ENCODE measurements around the gene TMEM9.
A peak's percentile ranks its signal among the peaks of the same experiment; 100 is the strongest.

Gene TMEM9

GRCh38 chr1:201157949-201158348, 3.7 kb upstream of the TMEM9 start:
- H3K36me3 ChIP-seq (ENCODE audit: insufficient read depth, low read length): no peaks in the 10 kb centered on the region
- DNase-seq (ENCODE audit: low read depth, low spot score): no peak
- H3K9ac ChIP-seq (ENCODE audit: insufficient read length): no peak overlapping the region
- no peak overlapping the region for H3K4me3 ChIP-seq
- TF ChIP-seq FOXP2 (optimal IDR thresholded peaks at IDR 0.05; ENCODE audit: control extremely low read depth, extremely low read length, insufficient read depth) (no peak), POLR2AphosphoS5 (IDR thresholded peaks at IDR 0.05; ENCODE audit: borderline replicate concordance, low read depth, low read length) (no peak), EZH2 (IDR thresholded peaks at IDR 0.05) (no peak)
- no peaks in the 10 kb centered on the region for H3K9me3 ChIP-seq (ENCODE audit: low read depth, low read length)
- no peak overlapping the region for H3K27ac ChIP-seq

GRCh38 chr1:201156819-201157218, 2.5 kb upstream of the TMEM9 start:
- Histone ChIP-seq H3K9me3 (ENCODE audit: low read depth, low read length) (no peaks in the 10 kb centered on the region), H3K36me3 (ENCODE audit: insufficient read depth, low read length) (peaks cover 9% of the 10 kb centered on the region), H3K4me3 (no peak overlapping the region), H3K9ac (ENCODE audit: insufficient read length) (no peak overlapping the region), H3K27ac (no peak overlapping the region)
- no peak for TF ChIP-seq EZH2 (IDR thresholded peaks at IDR 0.05)
- no peak for TF ChIP-seq FOXP2 (optimal IDR thresholded peaks at IDR 0.05; ENCODE audit: control extremely low read depth, extremely low read length, insufficient read depth)
- no peak for TF ChIP-seq POLR2AphosphoS5 (IDR thresholded peaks at IDR 0.05; ENCODE audit: borderline replicate concordance, low read depth, low read length)
- DNase-seq (ENCODE audit: low read depth, low spot score): no peak

DNA sequence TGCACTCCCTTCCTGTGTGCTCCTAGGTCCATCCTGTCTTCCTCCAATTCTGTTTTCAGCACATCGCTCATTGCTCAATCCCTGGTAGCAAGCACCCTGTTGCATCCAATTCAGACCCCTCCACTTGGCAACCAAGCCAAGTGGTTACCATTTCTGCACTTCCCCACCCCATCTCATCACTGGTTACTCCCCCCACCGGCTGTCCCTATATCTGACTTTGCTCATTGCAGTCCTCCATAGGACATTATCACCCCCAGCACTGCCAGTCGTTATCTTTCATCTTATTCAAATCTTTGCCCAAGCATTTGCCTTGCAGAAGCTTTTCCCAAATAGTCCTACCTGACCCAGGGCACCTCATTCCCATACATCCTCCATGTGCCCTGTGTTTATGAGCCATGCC, 2.1 kb upstream of the TMEM9 start:
- no peak for TF ChIP-seq FOXP2 (optimal IDR thresholded peaks at IDR 0.05; ENCODE audit: control extremely low read depth, extremely low read length, insufficient read depth)
- no peak for TF ChIP-seq EZH2 (IDR thresholded peaks at IDR 0.05)
- no peak for TF ChIP-seq POLR2AphosphoS5 (IDR thresholded peaks at IDR 0.05; ENCODE audit: borderline replicate concordance, low read depth, low read length)
- Histone ChIP-seq H3K27ac (no peak overlapping the region), H3K4me3 (no peak overlapping the region), H3K9ac (ENCODE audit: insufficient read length) (no peak overlapping the region), H3K9me3 (ENCODE audit: low read depth, low read length) (no peaks in the 10 kb centered on the region), H3K36me3 (ENCODE audit: insufficient read depth, low read length) (peaks cover 14% of the 10 kb centered on the region)
- no peak for DNase-seq (ENCODE audit: low read depth, low spot score)

- no peak overlapping the region for H3K9ac ChIP-seq (ENCODE audit: insufficient read length)
- no peak overlapping the region for H3K4me3 ChIP-seq
- no peaks in the 10 kb centered on the region for H3K9me3 ChIP-seq (ENCODE audit: low read depth, low read length)
- no peak for DNase-seq (ENCODE audit: low read depth, low spot score)
- H3K27ac ChIP-seq: no peak overlapping the region
- TF ChIP-seq FOXP2 (optimal IDR thresholded peaks at IDR 0.05; ENCODE audit: control extremely low read depth, extremely low read length, insufficient read depth) (no peak), POLR2AphosphoS5 (IDR thresholded peaks at IDR 0.05; ENCODE audit: borderline replicate concordance, low read depth, low read length) (no peak), EZH2 (IDR thresholded peaks at IDR 0.05) (no peak)
- peaks cover 24% of the 10 kb centered on the region for H3K36me3 ChIP-seq (ENCODE audit: insufficient read depth, low read length)
Measured at GRCh38 chr1:201155354-201155753, 1.1 kb upstream of the TMEM9 start.

DNA sequence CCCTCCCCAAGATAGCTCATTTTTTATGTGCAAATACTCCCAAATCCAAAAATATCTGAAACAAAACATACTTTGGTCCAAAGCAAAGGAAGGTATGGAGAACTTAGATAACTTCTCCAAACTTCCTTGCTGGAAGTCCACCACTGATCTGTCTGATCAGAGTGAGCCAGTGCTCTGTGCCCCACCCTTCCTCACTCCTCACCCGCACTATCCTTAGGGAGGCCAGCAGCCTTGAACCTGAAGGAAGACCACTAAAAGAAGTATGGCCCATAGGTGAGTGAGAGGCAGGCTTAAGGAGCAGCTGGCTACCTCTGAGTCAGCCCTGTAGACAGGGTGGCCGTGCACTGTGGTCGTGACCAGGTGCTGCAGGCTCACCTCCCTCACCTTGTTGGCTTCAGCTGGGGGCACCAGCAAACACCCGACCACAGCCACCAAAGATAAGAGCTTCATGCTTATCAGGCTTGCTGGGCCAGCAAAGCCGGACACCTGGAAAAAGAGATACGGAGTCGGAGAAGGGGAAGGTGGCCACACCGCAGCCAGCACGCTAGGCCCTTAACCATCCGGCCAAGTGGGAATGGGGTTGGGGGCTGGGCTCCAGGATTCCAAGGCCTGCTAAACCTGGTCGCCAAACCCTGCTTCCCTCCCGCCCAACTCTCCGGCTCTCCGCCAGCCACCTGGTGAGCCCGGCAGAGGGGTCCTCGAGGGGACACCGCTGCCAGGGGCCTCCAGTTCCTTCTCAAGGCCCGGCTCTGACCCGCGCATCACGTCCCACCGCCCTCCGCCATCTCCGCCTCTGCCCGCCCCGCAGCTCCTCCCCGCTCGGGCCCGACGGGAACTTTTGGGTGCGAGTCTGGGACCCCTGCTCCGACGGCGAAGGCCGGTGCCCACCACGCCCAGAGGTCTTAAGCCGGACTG, 543 bp downstream of the TMEM9 start:
- no peak for DNase-seq (ENCODE audit: low read depth, low spot score)
- TF ChIP-seq FOXP2 (optimal IDR thresholded peaks at IDR 0.05; ENCODE audit: control extremely low read depth, extremely low read length, insufficient read depth) (no peak), EZH2 (IDR thresholded peaks at IDR 0.05) (no peak), POLR2AphosphoS5 (IDR thresholded peaks at IDR 0.05; ENCODE audit: borderline replicate concordance, low read depth, low read length) (no peak)
- H3K27ac ChIP-seq: no peak overlapping the region

GRCh38 chr1:201149400-201149799, 4.9 kb downstream of the TMEM9 start:
- TF ChIP-seq POLR2AphosphoS5 (IDR thresholded peaks at IDR 0.05; ENCODE audit: borderline replicate concordance, low read depth, low read length) (no peak), EZH2 (IDR thresholded peaks at IDR 0.05) (no peak), FOXP2 (optimal IDR thresholded peaks at IDR 0.05; ENCODE audit: control extremely low read depth, extremely low read length, insufficient read depth) (no peak)
- Histone ChIP-seq H3K4me3 (no peak overlapping the region), H3K27ac (no peak overlapping the region), H3K36me3 (ENCODE audit: insufficient read depth, low read length) (peaks cover 72% of the 10 kb centered on the region), H3K9ac (ENCODE audit: insufficient read length) (no peak overlapping the region), H3K9me3 (ENCODE audit: low read depth, low read length) (no peaks in the 10 kb centered on the region)
- DNase-seq (ENCODE audit: low read depth, low spot score): no peak

More for the DNA sequence above, 543 bp downstream of the TMEM9 start:
- Histone ChIP-seq H3K36me3 (ENCODE audit: insufficient read depth, low read length) (peaks cover 38% of the 10 kb centered on the region), H3K9me3 (ENCODE audit: low read depth, low read length) (no peaks in the 10 kb centered on the region), H3K4me3 (peak overlapping the region; percentile 95), H3K9ac (ENCODE audit: insufficient read length) (peak overlapping the region; percentile 78)

- no peak overlapping the region for H3K27ac ChIP-seq
- H3K9me3 ChIP-seq (ENCODE audit: low read depth, low read length): no peaks in the 10 kb centered on the region
- DNase-seq (ENCODE audit: low read depth, low spot score): no peak
- peaks cover 88% of the 10 kb centered on the region for H3K36me3 ChIP-seq (ENCODE audit: insufficient read depth, low read length)
- no peak overlapping the region for H3K4me3 ChIP-seq
- H3K9ac ChIP-seq (ENCODE audit: insufficient read length): no peak overlapping the region
- TF ChIP-seq POLR2AphosphoS5 (IDR thresholded peaks at IDR 0.05; ENCODE audit: borderline replicate concordance, low read depth, low read length): no peak
- TF ChIP-seq FOXP2 (optimal IDR thresholded peaks at IDR 0.05; ENCODE audit: control extremely low read depth, extremely low read length, insufficient read depth): no peak
- TF ChIP-seq EZH2 (IDR thresholded peaks at IDR 0.05): no peak
Measured at GRCh38 chr1:201147396-201148015, 6.8 kb downstream of the TMEM9 start.

DNA sequence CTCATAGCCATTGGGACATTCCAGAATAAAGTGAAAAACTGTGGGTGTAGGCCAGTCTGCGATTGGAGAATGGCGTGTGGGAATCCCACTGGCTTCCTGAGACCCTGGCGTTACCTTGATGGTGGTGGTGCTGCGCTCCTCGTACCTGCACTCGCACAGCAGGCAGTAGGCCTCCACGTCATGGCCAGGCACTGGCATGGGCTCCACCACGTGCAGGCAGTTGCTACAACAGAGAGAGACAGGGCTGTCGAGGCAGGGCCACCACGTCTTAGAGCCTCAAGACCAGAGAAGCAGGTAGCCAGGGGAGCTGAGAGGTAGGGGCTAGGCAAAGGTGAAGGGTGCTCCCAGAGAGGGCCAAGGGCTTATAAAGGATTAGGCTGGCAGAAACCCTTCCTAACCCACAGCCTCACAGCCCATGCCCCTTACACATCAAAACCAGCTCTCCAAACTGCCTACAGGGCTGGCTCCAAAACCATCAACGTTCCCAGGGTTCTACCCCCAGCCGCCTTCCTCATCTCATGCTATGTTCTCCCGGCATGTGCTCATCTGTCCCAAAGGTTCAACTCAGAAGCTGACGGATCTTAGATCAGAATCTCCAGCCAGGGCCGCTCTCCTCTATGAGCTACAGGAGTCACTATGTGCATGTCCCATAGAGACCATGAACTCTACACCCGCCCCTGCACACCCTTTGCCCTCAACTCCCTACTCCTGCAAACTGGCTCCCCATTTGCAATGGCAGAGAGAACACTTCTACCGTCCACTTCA, 7.5 kb downstream of the TMEM9 start:
- no peak overlapping the region for H3K9ac ChIP-seq (ENCODE audit: insufficient read length)
- peaks cover 88% of the 10 kb centered on the region for H3K36me3 ChIP-seq (ENCODE audit: insufficient read depth, low read length)
- no peak for TF ChIP-seq FOXP2 (optimal IDR thresholded peaks at IDR 0.05; ENCODE audit: control extremely low read depth, extremely low read length, insufficient read depth)
- no peak for TF ChIP-seq EZH2 (IDR thresholded peaks at IDR 0.05)
- TF ChIP-seq POLR2AphosphoS5 (IDR thresholded peaks at IDR 0.05; ENCODE audit: borderline replicate concordance, low read depth, low read length): no peak
- H3K4me3 ChIP-seq: no peak overlapping the region
- no peak for DNase-seq (ENCODE audit: low read depth, low spot score)
- no peaks in the 10 kb centered on the region for H3K9me3 ChIP-seq (ENCODE audit: low read depth, low read length)
- no peak overlapping the region for H3K27ac ChIP-seq

All from SK-N-MC (cell line).